HEK293T (cell line): ENCODE data around the gene GLIPR2.

Source experiments
- CTCF ChIA-PET: fragments of 350-600 bp; formaldehyde crosslinking; extraction: SDS; loops from one replicate; lab custom pipeline; 2021; ENCODE audit warnings: antibody characterized with exemption, inconsistent platforms; lab: Yijun Ruan, JAX
- POLR2A ChIA-PET: fragments of 350-600 bp; formaldehyde crosslinking; extraction: SDS; loops from one replicate; lab custom pipeline; 2020; ENCODE audit warnings: antibody characterized with exemption, inconsistent platforms; lab: Yijun Ruan, JAX
- DNase-seq: peaks from one replicate; pipeline ENCODE4 v3.0.0; 2012; ENCODE audit warnings: mixed read lengths; ENCODE audit errors: extremely low spot score
- ARNT ChIP-seq: fragments of 450-650 bp; IDR thresholded peaks from 2 replicates; pipeline ENCODE4 v1.6.1; 2017; ENCODE audit warnings: mild to moderate bottlenecking
- BHLHE40 ChIP-seq: fragments of 450-650 bp; IDR thresholded peaks from 2 replicates; pipeline ENCODE4 v1.6.1; 2016; ENCODE audit warnings: mild to moderate bottlenecking, moderate library complexity, borderline replicate concordance
- CTBP1 ChIP-seq: fragments of 450-650 bp; IDR thresholded peaks from 2 replicates; pipeline ENCODE4 v1.6.1; 2016; ENCODE audit warnings: borderline replicate concordance
- ELF4 ChIP-seq: fragments of 450-650 bp; IDR thresholded peaks from 2 replicates; pipeline ENCODE4 v1.6.1; 2017; ENCODE audit warnings: antibody characterized with exemption
- FOXA1 ChIP-seq: fragments of 450-650 bp; IDR thresholded peaks from 2 replicates; pipeline ENCODE4 v1.6.1; 2016; ENCODE audit warnings: mild to moderate bottlenecking
- FOXK2 ChIP-seq: fragments of 450-650 bp; IDR thresholded peaks from 2 replicates; pipeline ENCODE4 v1.6.1; 2016; ENCODE audit warnings: mild to moderate bottlenecking
- FOXM1 ChIP-seq: fragments of 450-650 bp; IDR thresholded peaks from 2 replicates; pipeline ENCODE4 v1.6.1; 2017; ENCODE audit warnings: mild to moderate bottlenecking, borderline replicate concordance
- HDGF ChIP-seq: fragments of 450-650 bp; IDR thresholded peaks from 2 replicates; pipeline ENCODE4 v1.6.1; 2017; ENCODE audit warnings: antibody characterized with exemption, borderline replicate concordance
- L3MBTL2 ChIP-seq: fragments of 450-650 bp; conservative IDR thresholded peaks from 2 replicates; pipeline ENCODE4 v1.6.1; 2016; ENCODE audit warnings: mild to moderate bottlenecking
- LEF1 ChIP-seq: fragments of 450-650 bp; IDR thresholded peaks from 2 replicates; pipeline ENCODE4 v1.6.1; 2017; ENCODE audit warnings: mild to moderate bottlenecking, borderline replicate concordance
- NFRKB ChIP-seq: fragments of 450-650 bp; IDR thresholded peaks from 2 replicates; pipeline ENCODE4 v1.6.1; 2016; ENCODE audit warnings: mild to moderate bottlenecking, moderate library complexity
- SP1 ChIP-seq: fragments of 450-650 bp; IDR thresholded peaks from 2 replicates; pipeline ENCODE4 v1.6.1; 2017
- SUZ12 ChIP-seq: fragments of 450-650 bp; IDR thresholded peaks from 2 replicates; pipeline ENCODE4 v1.6.1; 2016; ENCODE audit warnings: mild to moderate bottlenecking
- TARDBP ChIP-seq: fragments of 450-650 bp; IDR thresholded peaks from 2 replicates; pipeline ENCODE4 v1.6.1; 2016
- ZNF384 ChIP-seq: fragments of 450-650 bp; IDR thresholded peaks from 2 replicates; pipeline ENCODE4 v1.6.1; 2016
- TF ChIP-seq, protein P1 (sequence below): fragments of 450-650 bp; IDR thresholded peaks from 2 replicates; pipeline ENCODE4 v1.6.1; 2016

The GLIPR2 gene

DNA sequence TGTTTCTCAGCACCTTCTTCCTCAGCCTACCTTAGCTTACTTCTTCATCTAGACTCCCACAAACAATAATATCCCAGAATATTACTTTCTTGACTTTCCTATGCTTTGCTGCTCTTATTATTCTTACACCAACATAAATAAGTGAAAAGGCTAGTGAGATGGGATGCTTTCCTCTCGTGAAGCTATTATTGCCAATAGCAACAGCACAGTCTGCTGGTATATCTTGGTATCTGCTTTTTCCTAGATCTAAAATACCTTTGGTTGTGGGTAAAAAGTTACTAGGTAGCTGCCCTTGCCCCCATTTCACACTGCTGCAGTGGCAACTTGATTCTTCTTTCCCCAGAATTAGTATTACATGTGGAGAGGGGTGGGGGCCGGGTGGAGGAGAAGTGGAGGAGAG lies 26.1 kb upstream of the GLIPR2 start:
- TF ChIP-seq FOXK2 = no peak
- no peak for TF ChIP-seq HDGF
- no peak for TF ChIP-seq SP1
- no peak for TF ChIP-seq SUZ12
- no peak for TF ChIP-seq ELF4
- TF ChIP-seq ZNF384 = no peak
- no peak for TF ChIP-seq FOXM1
- no peak for TF ChIP-seq L3MBTL2
- no peak for TF ChIP-seq LEF1
- TF ChIP-seq, protein P1, sequence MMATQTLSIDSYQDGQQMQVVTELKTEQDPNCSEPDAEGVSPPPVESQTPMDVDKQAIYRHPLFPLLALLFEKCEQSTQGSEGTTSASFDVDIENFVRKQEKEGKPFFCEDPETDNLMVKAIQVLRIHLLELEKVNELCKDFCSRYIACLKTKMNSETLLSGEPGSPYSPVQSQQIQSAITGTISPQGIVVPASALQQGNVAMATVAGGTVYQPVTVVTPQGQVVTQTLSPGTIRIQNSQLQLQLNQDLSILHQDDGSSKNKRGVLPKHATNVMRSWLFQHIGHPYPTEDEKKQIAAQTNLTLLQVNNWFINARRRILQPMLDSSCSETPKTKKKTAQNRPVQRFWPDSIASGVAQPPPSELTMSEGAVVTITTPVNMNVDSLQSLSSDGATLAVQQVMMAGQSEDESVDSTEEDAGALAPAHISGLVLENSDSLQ = no peak
- no peak for TF ChIP-seq NFRKB
- TF ChIP-seq ARNT = no peak
- TF ChIP-seq CTBP1 = no peak
- POLR2A ChIA-PET = no interaction called here
- CTCF ChIA-PET = no interaction called here
- DNase-seq = no peak

GRCh38 chr9:36112516-36112915 lies 24.0 kb upstream of the GLIPR2 start:
- POLR2A ChIA-PET = no interaction called here
- CTCF ChIA-PET = interaction anchor here (0.6 kb wide), 1 partner anchor 48 kb away, joined by 3 read pairs; no protein-coding TSS in a partner anchor
- no peak for TF ChIP-seq FOXK2
- TF ChIP-seq ZNF384 = no peak
- TF ChIP-seq, protein P1 = no peak
- TF ChIP-seq SUZ12 = no peak
- no peak for TF ChIP-seq SP1
- TF ChIP-seq FOXM1 = no peak
- DNase-seq = no peak

GRCh38 chr9:36113999-36114398 lies 22.5 kb upstream of the GLIPR2 start:
- TF ChIP-seq ELF4 (no peak), FOXA1 (no peak), LEF1 (no peak), L3MBTL2 (no peak), ZNF384 (no peak), SP1 (no peak), NFRKB (no peak), HDGF (no peak), FOXM1 (no peak), ARNT (no peak), FOXK2 (no peak), CTBP1 (no peak), TARDBP (no peak), BHLHE40 (no peak), SUZ12 (no peak)
- no peak for DNase-seq
- POLR2A ChIA-PET = no interaction called here
- CTCF ChIA-PET = interaction anchor here (0.7 to 1.9 kb wide), 2 partner anchors 11 to 14 kb away, joined by 4 to 5 read pairs; no protein-coding TSS in a partner anchor

DNA sequence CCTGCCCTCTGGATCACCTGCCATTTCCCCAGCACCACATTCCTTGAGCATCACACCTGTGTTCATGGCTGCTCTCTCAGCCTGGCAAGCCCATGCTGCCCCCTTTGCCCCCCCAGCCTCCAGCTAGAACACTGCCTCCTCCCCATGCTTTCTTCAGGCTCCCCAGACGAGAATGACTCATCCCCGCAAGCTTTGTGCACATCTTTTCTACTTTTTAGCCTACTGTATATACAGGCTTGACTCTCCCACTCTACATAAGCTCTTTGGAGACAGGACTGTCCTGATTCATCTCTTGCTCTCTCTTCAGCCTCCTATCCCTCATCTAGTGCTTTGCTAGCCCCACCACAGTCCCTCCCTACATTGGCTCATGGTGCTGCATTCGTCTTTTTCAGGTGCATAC lies 19.9 kb upstream of the GLIPR2 start:
- no peak for DNase-seq
- ChIA-PET POLR2A (no interaction called here), CTCF (no interaction called here)
- no peak for TF ChIP-seq LEF1
- no peak for TF ChIP-seq TARDBP
- no peak for TF ChIP-seq L3MBTL2
- no peak for TF ChIP-seq SUZ12
- no peak for TF ChIP-seq FOXK2
- no peak for TF ChIP-seq NFRKB
- TF ChIP-seq BHLHE40 = no peak
- TF ChIP-seq ZNF384 = no peak
- no peak for TF ChIP-seq CTBP1
- no peak for TF ChIP-seq ELF4
- TF ChIP-seq FOXM1 = no peak
- TF ChIP-seq ARNT = no peak
- TF ChIP-seq HDGF = no peak
- no peak for TF ChIP-seq FOXA1
- no peak for TF ChIP-seq SP1
- TF ChIP-seq, protein P1 = no peak

DNA sequence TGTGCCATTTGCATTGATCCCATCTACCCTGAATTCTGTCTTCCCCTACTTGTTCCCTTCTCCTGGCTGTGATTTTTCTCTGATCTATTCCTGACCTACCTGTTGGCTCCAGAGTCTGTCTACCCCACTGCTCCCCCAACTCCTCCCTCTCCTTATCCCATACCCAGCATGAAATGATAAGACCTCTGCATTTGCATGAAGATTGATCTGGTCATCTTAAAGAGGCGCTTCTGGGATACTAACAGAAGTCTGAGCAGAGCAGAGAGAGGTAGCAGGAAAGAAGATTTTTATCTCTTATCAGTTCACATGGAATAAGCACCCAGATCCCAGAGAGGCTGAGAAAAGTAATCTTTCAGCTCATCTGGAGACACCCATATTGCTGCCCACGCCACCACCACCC lies 18.3 kb upstream of the GLIPR2 start:
- ChIA-PET POLR2A (no interaction called here), CTCF (interaction anchor here (2.5 kb wide), 1 partner anchor 16 kb away, joined by 8 read pairs; no protein-coding TSS in a partner anchor)
- no peak for DNase-seq
- no peak for TF ChIP-seq FOXM1
- no peak for TF ChIP-seq CTBP1
- no peak for TF ChIP-seq ZNF384
- no peak for TF ChIP-seq FOXA1
- TF ChIP-seq SP1 = no peak
- no peak for TF ChIP-seq ELF4
- TF ChIP-seq NFRKB = no peak
- no peak for TF ChIP-seq L3MBTL2
- TF ChIP-seq BHLHE40 = no peak
- TF ChIP-seq, protein P1 = no peak
- no peak for TF ChIP-seq LEF1
- no peak for TF ChIP-seq HDGF
- TF ChIP-seq FOXK2 = no peak
